GM19328 (cell line): Measurements from ENCODE around the gene TMC4.
"Not testable (repeated sequence)": the region's sequence is repeated elsewhere in the genome, so short reads cannot be mapped to it uniquely, and the experiment has no call there.

Experiments
- ATAC-seq: cut with Tn5 transposase; IDR thresholded peaks from one replicate; pipeline ENCODE4 v1.9.1; 2021; ENCODE audit warnings: mild to moderate bottlenecking, moderate library complexity; ENCODE audit not compliant: unreplicated experiment

TMC4 gene

GRCh38 chr19:54204767-54205468 is 32.0 kb upstream of the TMC4 start:
- no peak for ATAC-seq

- no peak for ATAC-seq
Measured at GRCh38 chr19:54203151-54203611, 30.2 kb upstream of the TMC4 start.

GRCh38 chr19:54201980-54202379 is 29.0 kb upstream of the TMC4 start:
- no peak for ATAC-seq

GRCh38 chr19:54201172-54201701 is 28.3 kb upstream of the TMC4 start:
- no peak for ATAC-seq

GRCh38 chr19:54199401-54199800 is 26.4 kb upstream of the TMC4 start:
- no peak for ATAC-seq

- no peak for ATAC-seq
Measured at GRCh38 chr19:54197121-54197520, 24.2 kb upstream of the TMC4 start.

- no peak for ATAC-seq
Measured at GRCh38 chr19:54196536-54196935, 23.6 kb upstream of the TMC4 start.

GRCh38 chr19:54194463-54194862 is 21.5 kb upstream of the TMC4 start:
- ATAC-seq: not testable (repeated sequence)

GRCh38 chr19:54193011-54193410 is 20.1 kb upstream of the TMC4 start:
- no peak for ATAC-seq

- no peak for ATAC-seq
Measured at GRCh38 chr19:54191811-54192453, 19.0 kb upstream of the TMC4 start.

GRCh38 chr19:54191011-54191810 is 18.3 kb upstream of the TMC4 start, which contains the start of gene TSEN34:
TSS of gene TSEN34 (plus strand) at chr19:54191308. CDS start at chr19:54191365, 57 bp downstream.
- peak; percentile 17 for ATAC-seq

- ATAC-seq: peak; percentile 44
Measured at GRCh38 chr19:54190503-54191010, 17.6 kb upstream of the TMC4 start.

GRCh38 chr19:54189735-54190502 is 17.0 kb upstream of the TMC4 start:
- peak; percentile 45 for ATAC-seq

- ATAC-seq: peak; percentile 15
Measured at GRCh38 chr19:54189145-54189734, 16.3 kb upstream of the TMC4 start, which contains the start of gene MBOAT7. TSS of gene MBOAT7 (minus strand) at chr19:54189580. CDS start at chr19:54188508, 1,072 bp downstream.

- ATAC-seq: no peak
Measured at GRCh38 chr19:54188215-54188871, 15.4 kb upstream of the TMC4 start.

GRCh38 chr19:54186934-54187381 is 14.0 kb upstream of the TMC4 start:
- ATAC-seq: no peak

GRCh38 chr19:54186351-54186750 is 13.4 kb upstream of the TMC4 start:
- ATAC-seq: no peak

GRCh38 chr19:54183431-54183830 is 10.5 kb upstream of the TMC4 start:
- ATAC-seq: no peak

- ATAC-seq: not testable (repeated sequence)
Measured at GRCh38 chr19:54181894-54182293, 8.9 kb upstream of the TMC4 start.
